GM12878 (cell line): ENCODE measurements around the gene RASL10A. TPM values are rescaled to one million over a fixed set of nuclear protein-coding genes. Genes with fewer than 3 reads are reported as not detected.

Source experiments
- ATAC-seq: fragments of 200-7000 bp; cut with Tn5 transposase; 3 replicates; pipeline ENCODE4 v1.9.1; 2020; ENCODE audit warnings: mild to moderate bottlenecking, moderate library complexity
- BruUV-seq: library from RNA; stranded (reverse); fragments of 400-500 nt; replicated peaks from 2 replicates; lab custom pipeline; 2021; lab: Mats Ljungman, UMichigan
- CTCF ChIA-PET: fragments of 300-600 bp; sonication (Branson Sonifier 250); formaldehyde crosslinking; extraction: SDS; loops from one replicate; lab custom pipeline; 2021; ENCODE audit warnings: inconsistent platforms; lab: Yijun Ruan, JAX
- POLR2A ChIA-PET: fragments of 350-600 bp; formaldehyde crosslinking; extraction: SDS; loops from one replicate; lab custom pipeline; 2021; ENCODE audit warnings: inconsistent platforms; lab: Charles Lee
- RAD21 ChIA-PET: fragments of 300-600 bp; sonication (Branson Sonifier 250); formaldehyde crosslinking; loops from one replicate; lab custom pipeline; 2023; ENCODE audit warnings: antibody characterized with exemption; ENCODE audit not compliant: unreplicated experiment; lab: Charles Lee
- SMC1A ChIA-PET: fragments of 300-600 bp; sonication (Branson Sonifier 250); formaldehyde crosslinking; loops from one replicate; lab custom pipeline; 2023; ENCODE audit not compliant: unreplicated experiment, uncharacterized antibody; lab: Charles Lee
- DNase-seq: peaks from one replicate; pipeline ENCODE4 v3.0.0-alpha.2; 2011; ENCODE audit warnings: low read depth, low spot score
- FAIRE-seq: peaks from 3 replicates; lab custom pipeline; 2011; peaks lifted over from hg19 to GRCh38; lab: Jason Lieb, UNC
- H2AFZ ChIP-seq: 2 replicates; pipeline ENCODE4 v1.6.0; 2011; ENCODE audit warnings: low read depth, low read length, control low read depth; ENCODE audit not compliant: control insufficient read depth
- H3K27ac ChIP-seq: 2 replicates; pipeline ENCODE4 v1.5.1; 2011; ENCODE audit warnings: control low read depth; ENCODE audit not compliant: control insufficient read depth, insufficient read depth
- H3K27me3 ChIP-seq, 2 experiments: replicated peaks in 1 of 2; 2 replicates each; pipeline versions ENCODE4 v1.6.0 to v1.6.1; 2011; ENCODE audit warnings: low read length in 1 of 2; ENCODE audit not compliant: control insufficient read depth in 2 of 2, insufficient read depth in 2 of 2
- H3K36me3 ChIP-seq, 2 experiments: 2 replicates each; pipeline ENCODE4 v1.5.1; 2011; ENCODE audit warnings: low read length in 1 of 2; ENCODE audit not compliant: control insufficient read depth in 2 of 2, insufficient read depth in 2 of 2
- H3K4me1 ChIP-seq: 2 replicates; pipeline ENCODE4 v1.6.1; 2011; ENCODE audit warnings: mild to moderate bottlenecking, low read length, moderate library complexity, mixed read lengths; ENCODE audit not compliant: control insufficient read depth, insufficient read depth
- H3K4me2 ChIP-seq: 2 replicates; pipeline ENCODE4 v1.6.0; 2011; ENCODE audit warnings: control low read depth; ENCODE audit not compliant: control insufficient read depth, insufficient read depth
- H3K4me3 ChIP-seq: fragments of 200-600 bp; sonication (generic); 2 replicates; pipeline ENCODE4 v1.5.1; 2016
- H3K79me2 ChIP-seq: 2 replicates; pipeline ENCODE4 v1.6.0; 2011; ENCODE audit warnings: low read length; ENCODE audit not compliant: control insufficient read depth, insufficient read depth
- H3K9ac ChIP-seq: 2 replicates; pipeline ENCODE4 v1.8.0; 2011; ENCODE audit warnings: low read length, control low read depth, mixed read lengths; ENCODE audit not compliant: control insufficient read depth, insufficient read depth
- H3K9me3 ChIP-seq: replicated peaks from 3 replicates; pipeline ENCODE4 v1.5.1; 2011; ENCODE audit warnings: mild to moderate bottlenecking, low read length; ENCODE audit not compliant: control insufficient read depth, insufficient read depth
- H4K20me1 ChIP-seq: 2 replicates; pipeline ENCODE4 v1.6.0; 2011; ENCODE audit not compliant: control insufficient read depth, insufficient read depth
- BACH1 ChIP-seq: fragments of 450-650 bp; IDR thresholded peaks from 2 replicates; pipeline ENCODE4 v1.6.1; 2017; ENCODE audit warnings: mild to moderate bottlenecking, borderline replicate concordance
- CTCF ChIP-seq, 3 experiments: IDR thresholded peaks in 2 of 3; conservative IDR thresholded peaks in 1 of 3; 2 replicates each; pipeline ENCODE4 v1.5.1; 2011; ENCODE audit warnings: low read depth in 3 of 3, low read length in 3 of 3, mild to moderate bottlenecking in 3 of 3, control low read depth in 2 of 3, moderate library complexity in 2 of 3, inconsistent platforms in 1 of 3, mixed read lengths in 1 of 3; ENCODE audit not compliant: control insufficient read depth in 2 of 3, insufficient read depth in 1 of 3; ENCODE audit errors: extremely low read depth in 1 of 3
- DPF2 ChIP-seq: fragments of 450-650 bp; IDR thresholded peaks from 2 replicates; pipeline ENCODE4 v1.6.1; 2017; ENCODE audit warnings: mild to moderate bottlenecking
- E2F8 ChIP-seq: fragments of 450-650 bp; IDR thresholded peaks from 2 replicates; pipeline ENCODE4 v1.6.1; 2018; ENCODE audit warnings: mild to moderate bottlenecking, low read depth, moderate library complexity; ENCODE audit not compliant: partially characterized antibody
- ETV6 ChIP-seq, 2 experiments: fragments of 450-650 bp in 1 of 2; IDR thresholded peaks in 1 of 2; conservative IDR thresholded peaks in 1 of 2; 2 replicates each; pipeline ENCODE4 v1.6.1; 2014; ENCODE audit warnings: antibody characterized with exemption in 1 of 2, borderline replicate concordance in 1 of 2, low read depth in 1 of 2, mild to moderate bottlenecking in 1 of 2, moderate library complexity in 1 of 2
- FOXK2 ChIP-seq: fragments of 450-650 bp; IDR thresholded peaks from 2 replicates; pipeline ENCODE4 v1.6.1; 2017; ENCODE audit warnings: mild to moderate bottlenecking, moderate library complexity
- IKZF2 ChIP-seq, 2 experiments: fragments of 450-650 bp; IDR thresholded peaks; 2 replicates each; pipeline ENCODE4 v1.6.1; 2017; ENCODE audit warnings: mild to moderate bottlenecking in 2 of 2, moderate library complexity in 2 of 2
- KLF5 ChIP-seq: fragments of 450-650 bp; IDR thresholded peaks from 2 replicates; pipeline ENCODE4 v1.6.1; 2014; ENCODE audit warnings: mild to moderate bottlenecking; ENCODE audit not compliant: partially characterized antibody
- MXI1 ChIP-seq: fragments of 150-350 bp; IDR thresholded peaks from 2 replicates; pipeline ENCODE4 v1.6.1; 2011; ENCODE audit warnings: low read depth, mild to moderate bottlenecking, inconsistent platforms, low read length, improper control_type of control experiment
- MYC ChIP-seq: IDR thresholded peaks from 2 replicates; pipeline ENCODE4 v1.6.1; 2011; ENCODE audit warnings: mild to moderate bottlenecking, low read length, moderate library complexity, inconsistent platforms; ENCODE audit not compliant: insufficient read depth, insufficient replicate concordance, insufficient read length, severe bottlenecking
- NBN ChIP-seq: fragments of 450-650 bp; IDR thresholded peaks from 2 replicates; pipeline ENCODE4 v1.6.1; 2016
- NR2C1 ChIP-seq: fragments of 450-650 bp; IDR thresholded peaks from 2 replicates; pipeline ENCODE4 v1.6.1; 2017; ENCODE audit warnings: antibody characterized with exemption, mild to moderate bottlenecking, moderate library complexity
- POLR2A ChIP-seq: IDR thresholded peaks from 2 replicates; pipeline ENCODE4 v1.6.1; 2011; ENCODE audit warnings: low read depth, mild to moderate bottlenecking, low read length
- RB1 ChIP-seq: fragments of 450-650 bp; formaldehyde crosslinking; IDR thresholded peaks from 2 replicates; pipeline ENCODE4 v1.6.1; 2017; ENCODE audit warnings: mild to moderate bottlenecking, borderline replicate concordance
- SKIL ChIP-seq: fragments of 450-650 bp; IDR thresholded peaks from 2 replicates; pipeline ENCODE4 v1.6.1; 2017; ENCODE audit warnings: mild to moderate bottlenecking, low read depth, inconsistent platforms; ENCODE audit not compliant: poor library complexity, severe bottlenecking
- SREBF1 ChIP-seq: IDR thresholded peaks from 2 replicates; pipeline ENCODE4 v1.6.1; 2012; ENCODE audit warnings: mild to moderate bottlenecking, low read length
- STAT1 ChIP-seq: fragments of 450-650 bp; conservative IDR thresholded peaks from 2 replicates; pipeline ENCODE4 v1.6.1; 2014; ENCODE audit warnings: antibody characterized with exemption, mild to moderate bottlenecking
- WGBS: methylation state at CpG from one replicate; pipeline ENCODE4 v1.1.6; 2016; ENCODE audit warnings: low lambda C conversion rate; ENCODE audit not compliant: insufficient replicate concordance, insufficient coverage; ENCODE audit errors: missing lambda C conversion rate; 5-methylcytosine and 5-hydroxymethylcytosine counted together
- in situ Hi-C: fragments of 300-500 bp; cut with MboI; formaldehyde crosslinking; loops from 9 replicates; pipeline ENCODE4 v1.14.3; 2018; ENCODE audit warnings: mixed read lengths
- intact Hi-C: fragments of 100-400 bp; cut with micrococcal nuclease; formaldehyde crosslinking; loops from one replicate; pipeline ENCODE4 v1.14.2; 2022; ENCODE audit not compliant: unreplicated experiment
- polyA plus RNA-seq, 11 experiments: library from polyadenylated mRNA; depleted of rRNA in 4 of 11; unstranded in 6 of 11; stranded (reverse) in 5 of 11; fragments of >200 nt; fragmentation: Nextera tagmentation in 4 of 11; fragmentation: Illumina TruSeq in 1 of 11; extraction: Ambion mirVana in 4 of 11; extraction: Trizol in 1 of 11; gene quantifications; 1 replicate in 1 of 11; 2 replicates in 10 of 11; pipeline versions ENCODE4 v1.2.1 to v1.2.3, GENCODE V29; 2011 to 2016; ENCODE audit warnings: inconsistent platforms in 2 of 11, missing spikeins in 2 of 11, low read depth in 1 of 11
- total RNA-seq, 4 experiments: library from RNA; depleted of rRNA in 3 of 4; stranded (reverse); fragments of >200 nt in 3 of 4; fragmentation: Illumina TruSeq in 1 of 4; extraction: Trizol in 1 of 4; gene quantifications; 2 replicates each; pipeline versions ENCODE4 v1.2.1 to v1.2.3, GENCODE V29; 2013 to 2021

Gene RASL10A
- total and polyA plus RNA-seq, 10 of the 15 experiments (the other 5 are each of a cell fraction or from before 2014, with no cell fraction given), result 0.12 to 0.46 (median 0.21) TPM; not detected in 6

GRCh38 chr22:29291215-29291614 is 24.3 kb downstream of the RASL10A start:
- H4K20me1 ChIP-seq, result peaks cover 6% of the 10 kb centered on the region; the same call in 1 of the 2 replicates
- no peak for FAIRE-seq

More at GRCh38 chr22:29291215-29291614, 24.3 kb downstream of the RASL10A start:
- H3K27me3 ChIP-seq, result no peaks in the 10 kb centered on the region
- ChIA-PET CTCF (no interaction called here), SMC1A (no interaction called here), RAD21 (no interaction called here), POLR2A (no interaction called here)
- H3K27ac ChIP-seq, result no peak overlapping the region
- no peaks in the 10 kb centered on the region for H3K9me3 ChIP-seq
- WGBS, result 92% methylated on average over 7 of the region's 7 CpGs
- H3K9ac ChIP-seq, result no peak overlapping the region
- H3K79me2 ChIP-seq, result peaks cover 4% of the 10 kb centered on the region
- no TSS peak for BruUV-seq
- in situ Hi-C loops (no loop called here), intact Hi-C loops (no loop called here)
- no peak overlapping the region for H3K4me3 ChIP-seq
- no peak for TF ChIP-seq FOXK2
- no peak for TF ChIP-seq SKIL
- no peak for TF ChIP-seq MYC
- no peak for TF ChIP-seq NBN
- TF ChIP-seq POLR2A, result peak; percentile 49
- TF ChIP-seq KLF5, result no peak
- peak in 1 of 3 experiments; percentile 2; a peak in 1 of 6 replicates for TF ChIP-seq CTCF (IDR thresholded peaks at IDR 0.05 in 2 of 3, conservative IDR thresholded peaks at IDR 0.05 in 1 of 3; ENCODE audit: control insufficient read depth in 2 of 3, extremely low read depth in 1 of 3, insufficient read depth in 1 of 3, low read depth in 3 of 3, low read length in 3 of 3)
- no peak for TF ChIP-seq NR2C1
- no peak for TF ChIP-seq SREBF1
- no peak for TF ChIP-seq E2F8
- no peak for TF ChIP-seq DPF2
- TF ChIP-seq RB1, result no peak
- no peak for TF ChIP-seq MXI1
- TF ChIP-seq STAT1, result no peak
- TF ChIP-seq BACH1, result no peak
- TF ChIP-seq ETV6 (conservative IDR thresholded peaks at IDR 0.05 in 1 of 2, IDR thresholded peaks at IDR 0.05 in 1 of 2; ENCODE audit: borderline replicate concordance in 1 of 2, low read depth in 1 of 2), result no peak
- TF ChIP-seq IKZF2 (IDR thresholded peaks at IDR 0.05), result no peak
- H3K36me3 ChIP-seq, result peaks cover 27 to 74% of the 10 kb centered on the region in 2 experiments
- H3K4me1 ChIP-seq, result peaks cover 4% of the 10 kb centered on the region; the same call in 1 of the 2 replicates
- no peak overlapping the region for H2AFZ ChIP-seq
- H3K4me2 ChIP-seq, result no peak overlapping the region
- ATAC-seq, result peak; percentile 27; the same call in 2 of the 3 replicates
- no peak for DNase-seq
